Measurements from ENCODE around the gene DISP3.

The DISP3 gene

DNA sequence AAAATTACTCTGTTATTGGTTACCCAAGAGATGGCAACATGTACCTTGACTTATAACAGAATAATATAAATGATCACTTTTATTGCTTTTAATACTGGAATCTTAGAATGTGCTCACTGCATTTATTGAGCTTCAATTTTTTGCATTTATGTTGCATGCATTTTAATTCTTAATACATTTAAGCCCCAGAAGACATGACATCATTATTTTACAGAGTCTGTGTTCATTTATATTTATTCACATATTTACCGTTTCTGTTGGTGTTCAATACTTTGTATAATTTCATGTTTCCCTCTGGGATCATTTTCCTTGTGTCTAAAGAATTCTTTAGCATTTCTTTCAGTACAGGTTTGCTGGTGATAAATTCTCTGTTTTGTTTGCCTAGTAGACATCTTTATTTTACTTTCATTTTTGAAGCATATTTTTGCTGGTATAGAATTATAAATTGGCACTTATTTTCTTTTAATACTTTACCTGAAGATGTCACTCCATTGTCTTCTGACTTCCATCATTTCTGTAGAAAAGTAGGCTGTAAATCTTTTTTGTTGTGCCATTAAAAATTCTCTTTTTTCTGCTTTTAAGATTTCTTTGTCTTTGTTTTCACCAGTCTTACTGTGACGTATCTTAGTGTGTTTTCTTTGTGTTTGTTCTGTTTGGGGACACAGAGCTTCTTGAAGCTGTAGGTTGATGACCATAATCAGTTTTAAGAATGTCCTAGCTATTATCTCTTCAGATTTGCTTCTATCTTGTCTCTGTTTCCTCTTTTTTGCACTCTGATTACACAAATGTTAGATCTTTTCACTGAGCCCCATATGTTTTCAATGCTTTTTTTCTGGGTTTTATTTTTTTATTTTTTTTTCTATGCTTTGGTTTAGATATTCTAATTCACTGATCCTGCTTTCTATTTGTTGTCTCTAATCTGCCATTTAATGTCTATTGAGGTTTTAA, 26.9 kb downstream of the DISP3 start:
- in situ Hi-C loops (cut with MboI; ENCODE audit: low sequenced_read_pairs), result no loop called here

DNA sequence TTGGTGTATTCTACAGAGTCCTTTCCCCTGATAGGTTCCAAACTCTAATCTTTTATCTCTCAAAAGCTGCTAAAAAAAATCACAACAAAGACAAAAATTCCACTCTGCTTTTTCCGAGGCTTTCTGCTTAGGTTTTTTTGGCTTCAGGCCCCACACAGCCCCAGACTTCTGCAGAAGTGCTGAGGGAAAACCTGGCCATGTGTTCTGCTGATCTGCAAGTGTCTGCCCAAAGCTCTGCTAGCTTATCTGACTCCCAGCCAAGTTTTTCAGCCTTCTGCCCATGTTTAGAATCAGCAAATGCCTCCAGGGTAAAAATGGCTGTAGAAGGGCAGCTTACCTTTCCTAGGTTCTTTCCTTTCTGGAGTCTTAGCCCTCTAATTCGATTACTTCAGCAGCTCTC, 28.4 kb downstream of the DISP3 start:
- in situ Hi-C loops (cut with MboI; ENCODE audit: low sequenced_read_pairs), result no loop called here

DNA sequence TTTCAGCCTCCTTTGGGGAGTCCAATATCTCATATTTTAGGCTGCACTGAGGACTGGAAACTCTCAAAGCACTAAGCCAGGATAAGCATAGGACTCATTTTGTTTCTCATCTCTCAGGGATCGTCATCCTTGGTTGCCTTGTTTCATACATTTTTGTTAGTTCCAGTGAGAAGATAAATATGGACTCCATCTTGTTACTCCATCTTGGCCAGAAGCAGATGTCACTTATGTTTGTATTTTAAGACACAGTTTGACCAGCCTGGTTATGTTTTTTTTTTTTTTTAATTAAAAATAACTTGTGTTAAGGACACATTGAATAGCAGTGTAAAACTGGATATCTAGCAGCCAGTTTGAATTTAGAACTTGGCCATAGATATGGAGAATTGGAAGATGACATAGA, 34.7 kb downstream of the DISP3 start:
- in situ Hi-C loops (cut with MboI; ENCODE audit: low sequenced_read_pairs), result no loop called here

DNA sequence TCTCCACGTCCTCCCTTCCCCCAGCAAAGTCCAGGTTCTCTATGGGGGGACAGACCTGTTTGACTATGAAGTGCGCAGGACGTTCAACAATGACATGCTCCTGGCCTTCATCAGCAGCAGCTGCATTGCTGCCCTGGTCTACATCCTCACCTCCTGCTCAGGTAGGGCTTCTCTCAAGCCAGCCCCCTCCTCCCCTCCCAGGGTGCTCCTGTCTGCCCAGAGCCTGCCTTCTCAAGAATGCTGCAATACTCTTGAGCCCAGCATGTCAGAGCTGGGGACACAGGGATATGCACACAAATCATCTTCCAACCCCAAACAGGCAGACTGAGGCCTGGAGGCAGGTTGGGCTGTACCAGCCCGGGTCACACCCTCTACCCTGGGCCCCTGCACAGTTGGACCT, 35.4 kb downstream of the DISP3 start:
- in situ Hi-C loops (cut with MboI; ENCODE audit: low sequenced_read_pairs), result no loop called here

DNA sequence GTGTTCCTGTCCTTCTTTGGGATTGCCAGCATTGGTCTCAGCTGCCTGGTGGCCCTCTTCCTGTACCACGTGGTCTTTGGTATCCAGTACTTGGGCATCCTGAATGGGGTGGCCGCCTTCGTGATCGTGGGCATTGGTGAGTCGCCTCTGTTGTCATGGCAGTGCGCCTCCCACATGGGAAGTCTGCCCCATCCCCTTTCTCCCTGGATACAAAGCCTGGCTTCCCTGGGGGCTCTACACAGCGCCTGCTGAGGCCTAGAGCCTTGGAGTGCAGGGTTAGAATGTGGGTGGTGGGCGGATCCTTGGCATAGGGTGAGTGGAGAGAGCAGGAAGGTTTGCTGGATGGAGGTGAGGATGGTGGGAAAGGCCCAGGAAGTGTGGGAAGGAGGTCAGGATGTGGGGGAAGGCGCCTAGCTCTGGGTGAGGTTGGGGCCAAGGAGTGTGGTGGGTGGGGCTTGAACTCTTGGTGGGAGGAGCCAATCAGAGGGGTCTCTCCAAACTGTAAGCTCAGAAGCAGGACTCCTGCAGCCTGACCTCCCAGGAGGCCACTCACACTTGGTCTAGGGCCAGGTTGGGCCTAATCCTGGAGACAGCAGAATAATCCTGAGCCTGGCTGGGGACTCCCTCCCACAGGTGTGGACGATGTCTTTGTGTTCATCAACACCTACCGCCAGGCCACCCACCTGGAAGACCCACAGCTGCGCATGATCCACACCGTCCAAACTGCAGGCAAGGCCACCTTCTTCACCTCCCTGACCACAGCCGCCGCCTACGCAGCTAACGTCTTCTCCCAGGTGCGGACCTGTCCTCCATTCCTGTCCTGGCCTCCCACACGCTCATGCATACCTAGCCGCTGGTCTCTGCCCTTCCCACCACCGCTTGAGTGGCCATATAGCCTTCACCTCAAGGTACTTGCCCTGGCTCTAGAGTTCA, 36.7 kb downstream of the DISP3 start:
- in situ Hi-C loops (cut with MboI; ENCODE audit: low sequenced_read_pairs), result no loop called here

DNA sequence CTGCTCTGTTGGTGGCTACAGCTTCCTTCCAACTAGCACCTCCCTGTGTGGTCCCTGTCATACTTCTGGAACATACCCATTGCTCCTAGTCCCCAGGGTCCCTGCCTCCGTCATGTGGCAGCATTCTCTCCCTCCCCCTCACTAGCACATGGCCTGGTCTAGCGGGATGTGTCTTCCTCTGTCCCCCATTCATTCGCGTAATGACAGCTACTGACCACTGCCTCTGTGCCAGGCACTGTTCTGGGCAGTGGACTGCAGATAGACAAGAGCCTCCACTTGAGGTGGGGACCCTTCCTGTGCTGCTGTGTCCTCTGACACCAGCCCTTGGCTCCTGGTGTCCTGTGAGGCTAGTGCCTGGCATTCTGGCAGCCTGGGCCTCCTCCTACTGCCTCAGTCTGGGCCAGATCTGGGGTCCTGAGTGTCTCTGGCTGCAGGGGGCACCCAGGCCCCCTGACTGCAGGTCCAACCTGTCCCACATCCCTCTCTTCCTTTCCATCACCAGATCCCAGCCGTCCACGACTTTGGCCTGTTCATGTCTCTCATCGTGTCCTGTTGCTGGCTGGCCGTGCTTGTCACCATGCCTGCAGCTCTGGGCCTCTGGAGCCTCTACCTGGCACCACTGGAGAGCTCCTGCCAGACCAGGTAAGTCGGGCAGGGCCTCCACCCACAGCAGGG, 38.1 kb downstream of the DISP3 start:
- in situ Hi-C loops (cut with MboI; ENCODE audit: low sequenced_read_pairs), result no loop called here

DNA sequence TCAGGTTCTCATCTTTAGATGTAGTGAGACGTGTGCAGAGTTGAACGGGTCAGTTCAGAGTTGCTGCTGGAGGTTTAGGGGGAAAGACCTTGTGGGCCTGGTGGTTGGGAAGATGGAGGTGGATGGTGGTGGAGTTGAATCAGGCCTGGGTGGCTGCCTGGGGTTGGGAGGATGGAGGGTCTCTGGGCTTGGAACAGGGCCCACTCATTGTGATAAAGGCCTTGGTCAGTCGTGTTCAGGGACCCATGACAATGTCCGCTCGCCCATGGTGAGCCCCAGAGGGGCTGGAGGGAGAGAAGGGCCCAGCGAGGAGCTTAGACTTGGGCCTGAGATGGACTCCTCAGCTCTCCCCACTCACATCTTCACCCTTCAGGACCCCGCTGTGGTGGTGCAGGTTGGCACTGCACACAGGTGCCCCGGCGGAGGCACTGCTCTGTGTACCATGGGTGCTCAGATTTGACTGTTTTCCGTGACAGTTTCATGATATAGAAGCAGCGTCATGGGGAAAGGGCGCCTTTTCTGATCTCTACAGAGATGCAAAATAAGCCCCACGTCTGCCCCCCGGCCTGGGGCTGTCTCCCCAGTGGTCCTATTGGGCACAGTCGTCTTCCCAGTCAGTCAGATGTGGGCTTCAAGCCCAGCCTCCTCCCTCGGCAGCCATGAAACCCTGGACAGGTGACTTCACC, 39.2 kb downstream of the DISP3 start:
- in situ Hi-C loops (cut with MboI; ENCODE audit: low sequenced_read_pairs), result no loop called here

DNA sequence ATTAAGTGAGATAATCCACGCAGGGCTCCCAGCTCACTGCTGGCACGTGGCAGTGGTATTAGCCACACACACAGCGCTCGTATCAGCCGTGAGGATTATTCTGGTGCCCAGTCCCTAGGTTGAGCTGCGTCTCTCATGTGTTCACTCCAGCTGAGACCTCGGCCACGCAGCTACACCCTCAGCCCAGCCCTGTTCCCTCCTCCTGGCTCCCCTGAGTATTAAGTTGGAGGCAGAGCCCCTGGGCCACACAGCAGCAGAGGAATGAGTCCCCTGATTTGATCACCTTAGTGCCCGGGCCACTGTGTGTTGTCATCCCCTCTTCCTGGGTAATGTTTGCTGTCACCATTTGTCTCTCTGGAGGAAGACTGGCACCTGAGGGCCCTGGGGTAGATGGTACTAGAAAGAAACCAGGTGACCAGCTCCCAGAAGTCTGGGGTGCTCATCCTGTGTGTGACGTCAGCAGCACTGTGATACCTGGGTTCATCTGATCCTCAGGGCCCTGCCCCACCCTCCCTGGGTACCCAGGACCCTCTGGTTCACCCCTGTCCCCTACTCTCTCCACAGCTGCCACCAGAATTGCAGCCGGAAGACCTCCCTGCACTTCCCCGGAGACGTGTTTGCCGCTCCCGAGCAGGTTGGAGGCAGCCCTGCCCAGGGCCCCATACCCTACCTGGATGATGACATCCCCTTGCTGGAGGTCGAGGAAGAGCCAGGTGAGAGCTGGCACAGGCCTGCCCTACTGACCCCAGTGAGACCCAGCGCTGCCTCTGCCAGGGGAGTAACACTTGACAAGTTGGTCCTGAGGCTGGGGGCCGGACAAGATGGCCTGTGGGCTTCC, 40.1 kb downstream of the DISP3 start:
- in situ Hi-C loops (cut with MboI; ENCODE audit: low sequenced_read_pairs), result no loop called here

DNA sequence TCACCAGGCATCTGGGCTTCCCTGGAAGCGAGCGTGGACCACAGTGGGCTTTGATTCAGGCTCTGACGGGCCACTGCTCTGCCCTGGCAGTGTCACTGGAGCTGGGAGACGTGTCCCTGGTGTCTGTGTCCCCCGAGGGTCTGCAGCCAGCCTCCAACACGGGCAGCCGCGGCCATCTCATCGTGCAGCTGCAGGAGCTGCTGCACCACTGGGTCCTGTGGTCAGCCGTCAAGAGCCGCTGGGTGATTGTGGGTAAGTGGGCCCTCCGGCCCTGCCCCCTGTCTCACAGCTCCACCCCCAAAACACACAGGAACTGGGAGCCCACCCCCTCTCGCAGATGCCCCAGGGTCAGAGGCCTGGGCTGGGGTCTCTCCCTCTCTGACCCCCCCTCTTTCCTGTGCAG, 40.7 kb downstream of the DISP3 start:
- in situ Hi-C loops (cut with MboI; ENCODE audit: low sequenced_read_pairs), result no loop called here

DNA sequence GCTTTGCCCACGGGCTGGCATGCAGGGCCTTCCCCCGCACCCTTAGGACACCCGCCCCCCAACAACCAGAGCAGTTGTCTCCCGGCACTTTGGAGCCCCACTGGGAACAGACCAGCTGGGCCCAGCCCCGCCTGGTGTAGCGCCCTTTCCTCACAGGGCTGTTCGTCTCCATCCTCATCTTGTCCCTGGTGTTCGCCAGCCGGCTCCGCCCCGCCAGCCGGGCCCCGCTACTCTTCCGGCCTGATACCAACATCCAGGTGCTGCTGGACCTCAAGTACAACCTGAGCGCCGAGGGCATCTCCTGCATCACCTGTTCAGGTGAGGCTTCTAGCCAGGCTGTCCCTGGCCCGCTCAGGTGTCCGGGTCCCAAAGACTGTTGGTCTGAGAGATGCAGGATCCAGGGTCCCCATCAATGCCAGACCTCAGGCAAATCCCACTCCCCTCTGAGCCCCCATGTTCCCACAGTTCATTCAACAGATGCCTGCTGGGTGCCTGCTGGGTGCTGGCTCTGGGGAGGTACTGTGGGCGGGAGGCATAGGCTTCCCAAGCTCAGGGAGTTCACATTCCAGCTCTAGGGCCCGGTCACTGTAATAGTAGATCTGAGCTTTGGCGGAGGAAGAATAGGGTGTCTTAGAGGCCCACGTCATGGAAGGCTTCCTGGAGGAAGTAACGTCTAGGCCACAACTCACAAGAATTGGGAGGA, 41.7 kb downstream of the DISP3 start:
- in situ Hi-C loops (cut with MboI; ENCODE audit: low sequenced_read_pairs), result no loop called here

DNA sequence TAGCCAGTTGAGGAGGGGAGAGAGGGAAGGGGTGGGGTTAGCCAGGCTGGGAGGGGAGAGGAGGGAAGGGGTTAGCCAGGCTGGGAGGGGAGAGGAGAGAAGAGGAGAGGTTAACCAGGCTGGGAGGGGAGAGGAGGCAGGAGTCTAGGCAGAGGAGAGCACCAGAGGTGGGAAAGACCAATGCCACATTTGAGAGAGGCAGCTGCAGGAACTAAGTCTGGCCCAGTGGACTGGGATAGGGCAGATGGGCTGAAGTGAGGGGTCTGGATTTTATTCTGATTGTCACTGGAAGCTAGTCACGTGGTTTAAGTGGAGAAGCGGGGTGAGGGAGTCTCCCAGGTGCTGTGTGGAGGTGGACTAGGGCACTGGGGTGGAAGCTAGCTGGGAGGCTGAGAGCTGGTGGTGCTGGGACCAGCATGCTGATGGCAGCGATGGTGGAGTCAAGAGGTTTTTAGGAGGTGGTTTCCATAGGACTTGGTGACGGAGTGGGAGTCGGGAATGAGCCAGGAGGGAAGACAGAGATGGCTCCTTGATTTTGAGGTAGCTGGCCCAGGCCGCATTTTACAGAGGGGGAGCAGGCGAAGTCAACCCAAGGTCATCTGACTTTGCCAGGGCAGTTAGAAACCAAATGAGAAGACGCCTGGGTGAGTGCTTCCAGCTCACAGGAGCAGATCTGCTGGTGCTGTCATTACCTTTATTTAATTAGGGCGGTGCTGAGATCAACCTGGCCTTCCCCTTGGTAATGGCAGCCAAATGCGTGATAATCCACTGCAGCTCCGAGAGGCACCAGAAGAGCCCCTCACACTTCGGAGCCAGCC, 42.8 kb downstream of the DISP3 start:
- in situ Hi-C loops (cut with MboI; ENCODE audit: low sequenced_read_pairs), result no loop called here

DNA sequence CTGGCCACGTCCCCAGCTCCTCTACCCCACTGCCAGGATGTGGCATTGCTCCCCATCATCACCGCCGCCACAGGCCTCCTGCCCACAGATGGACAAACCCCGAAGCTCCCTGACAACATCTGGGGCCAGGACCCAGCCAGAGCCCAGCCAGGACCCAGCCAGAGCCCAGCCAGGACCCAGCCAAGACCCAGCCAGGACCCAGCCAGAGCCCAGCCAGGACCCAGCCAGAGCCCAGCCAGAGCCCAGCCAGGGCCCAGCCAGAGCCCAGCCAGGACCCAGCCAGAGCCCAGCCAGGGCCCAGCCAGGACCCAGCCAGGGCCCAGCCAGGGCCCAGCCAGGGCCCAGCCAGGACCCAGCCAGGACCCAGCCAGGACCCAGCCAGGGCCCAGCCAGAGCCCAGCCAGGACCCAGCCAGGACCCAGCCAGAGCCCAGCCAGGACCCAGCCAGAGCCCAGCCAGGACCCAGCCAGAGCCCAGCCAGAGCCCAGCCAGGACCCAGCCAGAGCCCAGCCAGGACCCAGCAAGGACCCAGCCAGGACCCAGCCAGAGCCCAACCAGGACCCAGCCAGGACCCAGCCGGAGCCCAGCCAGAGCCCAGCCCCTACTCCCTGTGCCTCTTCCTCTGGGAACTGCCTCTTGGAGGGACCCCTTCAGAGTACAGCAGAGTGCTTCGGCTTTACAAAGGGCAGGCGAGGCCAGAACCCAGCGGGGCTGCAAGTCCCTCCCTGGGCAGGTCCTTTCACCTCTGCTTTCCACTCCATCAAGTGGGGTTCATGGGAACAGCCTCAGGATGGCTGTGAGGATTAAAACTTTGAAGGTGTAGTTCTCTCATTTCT, 43.7 kb downstream of the DISP3 start:
- in situ Hi-C loops (cut with MboI; ENCODE audit: low sequenced_read_pairs), result no loop called here

DNA sequence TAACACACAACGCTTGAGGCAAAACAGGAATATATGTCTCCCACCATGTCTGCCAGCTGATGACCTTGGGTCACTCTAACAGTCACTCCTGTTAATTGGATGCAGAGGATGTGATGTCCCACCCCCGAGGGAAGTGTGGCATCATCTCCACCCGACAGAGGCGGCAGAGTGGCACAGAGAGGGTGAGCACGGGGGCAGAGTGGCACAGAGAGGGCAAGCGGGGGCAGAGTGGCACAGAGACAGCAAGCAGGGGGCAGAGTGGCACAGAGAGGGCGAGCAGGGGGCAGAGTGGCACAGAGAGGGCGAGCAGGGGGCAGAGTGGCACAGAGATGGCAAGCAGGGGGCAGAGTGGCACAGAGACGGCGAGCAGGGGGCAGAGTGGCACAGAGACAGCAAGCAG, 44.3 kb downstream of the DISP3 start:
- in situ Hi-C loops (cut with MboI; ENCODE audit: low sequenced_read_pairs), result no loop called here

DNA sequence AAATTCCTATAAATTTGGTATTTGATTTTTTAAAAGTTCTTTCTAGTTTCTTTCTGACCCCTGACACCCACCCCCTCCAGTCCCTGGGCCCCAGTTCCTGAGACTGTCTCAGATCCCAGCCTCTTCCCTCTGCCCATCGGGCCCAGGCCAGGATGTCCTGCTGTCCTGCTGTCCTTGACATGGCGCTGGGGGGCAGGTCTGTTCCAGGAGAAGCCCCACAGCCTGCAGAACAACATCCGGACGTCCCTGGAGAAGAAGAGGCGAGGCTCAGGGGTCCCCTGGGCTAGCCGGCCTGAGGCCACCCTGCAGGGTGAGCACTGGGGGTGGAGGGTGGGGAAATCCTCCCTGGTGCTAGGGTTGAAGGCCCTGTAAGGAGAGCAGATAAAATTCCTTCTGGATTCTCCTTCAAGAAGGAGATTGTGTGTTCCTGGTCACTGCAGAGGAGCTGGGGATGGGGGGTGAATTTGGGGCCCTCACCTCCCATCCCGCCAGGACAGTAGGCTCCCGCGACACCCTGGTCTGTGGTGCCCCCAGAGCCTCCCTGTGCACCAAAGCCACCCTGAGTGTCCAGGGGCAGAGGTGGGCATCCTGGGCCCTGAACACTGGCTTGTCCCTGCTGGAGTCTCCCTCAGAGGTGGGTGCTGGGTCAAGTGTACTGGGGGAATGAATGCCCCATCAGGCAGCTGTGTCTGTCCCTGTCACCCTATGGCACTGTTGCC, 45.0 kb downstream of the DISP3 start:
- in situ Hi-C loops (cut with MboI; ENCODE audit: low sequenced_read_pairs), result no loop called here

DNA sequence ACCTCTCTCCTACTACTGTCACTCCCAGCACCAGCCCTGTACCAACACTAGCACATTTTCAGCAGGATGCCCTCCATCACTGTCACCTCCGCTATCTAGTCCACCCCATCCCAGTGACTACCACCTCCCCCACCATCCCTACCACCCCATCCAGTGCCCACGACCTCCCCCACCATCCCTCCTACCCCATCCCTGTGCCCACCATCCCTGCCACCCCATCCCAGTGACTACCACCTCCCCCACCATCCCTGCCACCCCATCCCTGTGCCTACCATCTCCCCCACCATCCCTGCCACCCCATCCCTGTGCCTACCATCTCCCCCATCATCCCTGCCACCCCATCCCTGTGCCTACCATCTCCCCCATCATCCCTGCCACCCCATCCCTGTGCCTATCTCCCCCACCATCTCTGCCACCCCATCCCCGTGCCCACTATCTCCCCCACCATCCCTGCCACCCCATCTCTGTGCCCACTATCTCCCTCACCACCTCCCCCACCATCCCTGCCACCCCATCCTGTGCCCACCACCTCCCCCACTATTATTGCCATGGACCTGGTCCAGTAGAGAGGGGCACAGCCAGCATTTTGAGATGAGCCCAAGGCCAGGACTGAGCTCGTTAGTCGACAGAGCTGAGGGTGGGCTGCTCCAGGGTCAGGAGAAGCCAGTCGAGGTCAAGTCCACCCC, 45.7 kb downstream of the DISP3 start:
- in situ Hi-C loops (cut with MboI; ENCODE audit: low sequenced_read_pairs), result no loop called here

DNA sequence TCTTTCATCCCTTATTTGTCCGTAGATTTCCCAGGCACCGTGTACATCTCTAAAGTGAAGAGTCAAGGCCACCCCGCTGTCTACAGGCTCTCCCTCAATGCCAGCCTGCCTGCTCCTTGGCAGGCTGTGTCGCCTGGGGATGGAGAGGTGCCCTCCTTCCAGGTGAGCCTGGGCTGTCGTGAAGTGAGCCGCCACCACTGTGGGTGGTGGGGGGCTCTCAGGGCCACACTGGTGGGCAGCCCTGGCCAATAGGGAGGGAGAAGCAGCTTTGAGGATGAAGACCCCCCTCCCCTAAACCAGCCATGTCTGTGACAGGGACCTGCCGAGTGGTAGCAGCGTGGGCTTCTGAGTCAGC, 46.2 kb downstream of the DISP3 start:
- in situ Hi-C loops (cut with MboI; ENCODE audit: low sequenced_read_pairs), result no loop called here
